Activated naive CD4-positive, alpha-beta T cell treated with anti-CD3 and anti-CD28 coated beads, Interleukin-2, amount 50 U/mL, for 72 hours (primary cell): ENCODE results near the gene TNFRSF13B. TPM values are rescaled to one million over a fixed set of nuclear protein-coding genes. Genes with fewer than 3 reads are reported as not detected.
A peak's percentile ranks its signal among the peaks of the same experiment; 100 is the strongest.

Experiments
- ATAC-seq, 2 donors: fragments of 150-1000 bp; cut with Tn5 transposase; 2 replicates each; pipeline ENCODE4 v1.10.0; 2021; ENCODE audit warnings: mild to moderate bottlenecking in 2 of 2, moderate library complexity in 2 of 2
- DNase-seq, 2 donors: peaks; one replicate each; pipeline ENCODE4 v3.0.0; 2021 to 2022; ENCODE audit warnings: low spot score in 2 of 2
- H3K27ac Mint-ChIP-seq, 2 donors: one replicate each; pipeline ENCODE4 v1.8.0; 2022; ENCODE audit warnings: mild to moderate bottlenecking in 2 of 2, mixed read lengths in 2 of 2
- H3K36me3 Mint-ChIP-seq, 2 donors: one replicate each; pipeline ENCODE4 v1.8.0; 2022; ENCODE audit warnings: mixed read lengths in 2 of 2
- H3K9me3 Mint-ChIP-seq, 2 donors: one replicate each; pipeline ENCODE4 v1.8.0; 2022; ENCODE audit warnings: mixed read lengths in 2 of 2
- total RNA-seq, 2 donors: library from RNA; stranded (reverse); gene quantifications; one replicate each; pipeline ENCODE4 v1.2.3, GENCODE V29; 2022

Gene TNFRSF13B
- total RNA-seq, 2 donors from 2014 or later, result not detected

DNA sequence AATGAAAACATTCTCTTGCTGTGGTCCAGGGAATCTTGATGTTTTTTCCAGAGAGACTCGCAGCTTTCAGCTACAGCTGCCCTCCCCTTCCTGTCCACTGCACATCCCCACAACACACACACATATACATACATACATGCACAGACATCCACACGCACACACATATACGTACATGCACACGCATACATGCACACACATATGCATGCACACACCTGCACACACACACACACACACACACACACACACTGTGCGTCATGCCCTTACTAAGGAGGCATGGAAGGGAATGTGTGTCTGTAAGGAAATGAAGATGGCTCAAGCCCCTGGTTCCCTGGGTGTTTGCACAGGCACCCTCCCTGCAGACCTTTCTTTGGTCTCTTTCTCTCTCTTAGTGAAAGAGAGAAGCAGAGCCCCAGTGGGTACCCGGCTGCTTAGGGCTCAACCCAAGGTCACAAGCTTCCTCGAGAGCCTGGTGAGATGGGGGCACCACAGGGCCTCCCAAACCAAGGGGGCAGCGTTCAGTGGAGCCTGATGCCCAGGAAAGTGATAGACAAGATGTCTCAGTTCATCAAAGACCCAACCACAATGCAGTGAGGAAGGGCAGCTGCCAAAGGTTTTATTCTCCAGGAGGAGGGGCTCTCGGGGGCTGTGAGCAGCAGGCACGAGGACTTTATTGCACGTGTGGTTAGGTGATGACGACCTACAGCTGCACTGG is 33.3 kb downstream of the TNFRSF13B start:
- no peak for ATAC-seq
- Mint-ChIP-seq H3K9me3 (no peaks in the 10 kb centered on the region), H3K27ac (no peak overlapping the region), H3K36me3 (no peaks in the 10 kb centered on the region)
- peak in 1 of 2 donors; percentile 30 for DNase-seq

DNA sequence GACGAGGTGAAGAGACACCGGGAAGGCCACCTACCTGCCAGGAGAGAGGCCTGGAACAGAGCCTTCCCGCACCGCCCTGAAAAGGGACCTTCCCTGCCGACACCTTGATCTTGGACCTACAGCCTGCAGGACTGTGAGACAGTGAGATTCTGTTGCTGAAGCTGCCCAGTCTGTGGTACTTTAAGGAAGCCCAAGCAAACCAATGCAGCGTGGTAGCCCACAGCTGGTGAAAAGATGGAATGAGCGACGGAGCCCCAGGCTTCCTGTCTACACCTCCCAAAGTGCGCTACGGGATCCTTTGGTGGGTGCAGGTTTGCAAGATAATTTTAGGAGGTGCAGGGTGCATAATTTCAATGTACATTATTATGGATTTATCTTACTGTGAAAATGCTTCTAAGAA is 33.9 kb downstream of the TNFRSF13B start:
- no peak overlapping the region for H3K27ac Mint-ChIP-seq
- ATAC-seq (no peak), DNase-seq (peak in 1 of 2 donors; percentile 20)
- H3K9me3 Mint-ChIP-seq, result no peaks in the 10 kb centered on the region
- no peaks in the 10 kb centered on the region for H3K36me3 Mint-ChIP-seq

DNA sequence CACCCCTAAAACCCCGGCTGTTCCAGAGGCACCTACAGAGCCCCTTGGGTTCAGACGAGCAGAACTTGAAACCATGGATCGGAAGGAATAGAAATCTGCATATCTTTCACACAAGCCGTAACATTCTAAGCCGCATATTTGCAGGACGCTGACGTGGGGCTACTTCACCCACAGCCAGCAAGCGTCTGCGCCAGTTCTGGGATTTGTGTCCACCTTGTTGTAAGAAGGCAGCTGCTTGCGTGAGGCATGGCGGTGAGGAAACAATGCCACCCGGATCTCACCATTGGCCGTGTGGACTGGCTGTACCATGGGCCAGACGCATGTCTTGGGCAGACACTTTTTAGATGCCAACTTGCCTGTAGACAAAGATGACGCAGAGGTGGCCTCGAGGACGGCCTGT is 34.5 kb downstream of the TNFRSF13B start:
- DNase-seq (peak in 1 of 2 donors; percentile 18), ATAC-seq (no peak)
- Mint-ChIP-seq H3K9me3 (no peaks in the 10 kb centered on the region), H3K27ac (no peak overlapping the region), H3K36me3 (no peaks in the 10 kb centered on the region)

DNA sequence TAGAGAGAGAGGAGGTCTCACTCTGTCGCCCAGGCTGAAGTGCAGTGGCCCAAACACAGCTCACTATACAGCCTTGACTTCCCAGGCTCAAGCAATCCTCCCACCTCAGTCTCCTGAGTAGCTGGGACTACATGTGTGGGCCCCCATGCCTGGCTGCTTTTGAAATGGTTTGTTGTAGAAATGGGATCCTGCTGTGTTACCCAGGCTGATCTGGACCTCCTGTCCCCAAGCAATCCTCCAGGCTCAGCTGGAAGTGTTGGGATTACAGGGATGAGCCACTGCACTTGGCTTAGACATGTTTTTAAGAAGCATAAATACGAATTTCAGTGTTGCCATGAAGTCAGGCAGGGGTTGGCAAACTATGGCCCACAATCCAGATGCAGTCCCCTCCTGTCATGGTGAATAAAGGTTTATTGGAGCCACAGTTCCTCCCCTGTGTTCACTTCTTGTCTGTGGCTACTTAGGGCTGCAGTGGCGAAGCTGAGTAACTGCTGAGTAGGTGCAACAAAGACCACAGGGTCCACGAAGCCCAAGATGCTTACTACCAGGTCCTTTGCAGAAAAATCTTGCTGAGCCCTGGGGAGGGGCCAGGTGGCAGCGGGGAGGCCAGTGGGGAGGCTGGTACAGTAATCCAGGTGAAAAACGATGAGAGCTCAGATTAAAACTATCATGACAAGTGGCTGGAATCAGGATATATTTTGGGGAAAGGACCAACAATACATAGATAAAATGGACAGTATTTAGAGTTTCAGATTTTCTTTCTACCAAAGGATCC is 35.2 kb downstream of the TNFRSF13B start:
- ATAC-seq (no peak), DNase-seq (no peak)
- no peaks in the 10 kb centered on the region for H3K36me3 Mint-ChIP-seq
- no peak overlapping the region for H3K27ac Mint-ChIP-seq
- H3K9me3 Mint-ChIP-seq, result no peaks in the 10 kb centered on the region

DNA sequence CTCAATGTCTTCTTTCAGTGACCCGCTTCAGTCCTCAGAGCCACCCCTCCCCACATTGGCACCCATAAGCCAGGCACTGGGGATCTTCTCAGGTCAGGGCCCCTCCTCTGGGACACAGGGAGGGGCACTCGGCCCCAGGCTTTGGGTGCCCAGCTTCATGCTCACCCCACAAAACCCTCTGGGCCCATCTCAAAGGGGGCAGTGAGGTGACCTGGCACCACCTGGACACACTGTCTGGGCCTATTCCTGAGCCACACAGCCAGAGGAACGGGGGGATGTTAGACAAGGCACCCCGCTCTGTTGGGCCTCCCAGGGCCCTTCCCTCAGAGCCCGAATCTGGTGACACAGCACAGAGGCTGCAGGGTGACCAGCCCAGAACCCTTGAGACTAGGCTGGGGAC is 36.1 kb downstream of the TNFRSF13B start:
- peak overlapping the region; percentile 14 for H3K27ac Mint-ChIP-seq
- H3K9me3 Mint-ChIP-seq, result no peaks in the 10 kb centered on the region
- DNase-seq (peak in 1 of 2 donors; percentile 21), ATAC-seq (no peak)
- no peaks in the 10 kb centered on the region for H3K36me3 Mint-ChIP-seq

DNA sequence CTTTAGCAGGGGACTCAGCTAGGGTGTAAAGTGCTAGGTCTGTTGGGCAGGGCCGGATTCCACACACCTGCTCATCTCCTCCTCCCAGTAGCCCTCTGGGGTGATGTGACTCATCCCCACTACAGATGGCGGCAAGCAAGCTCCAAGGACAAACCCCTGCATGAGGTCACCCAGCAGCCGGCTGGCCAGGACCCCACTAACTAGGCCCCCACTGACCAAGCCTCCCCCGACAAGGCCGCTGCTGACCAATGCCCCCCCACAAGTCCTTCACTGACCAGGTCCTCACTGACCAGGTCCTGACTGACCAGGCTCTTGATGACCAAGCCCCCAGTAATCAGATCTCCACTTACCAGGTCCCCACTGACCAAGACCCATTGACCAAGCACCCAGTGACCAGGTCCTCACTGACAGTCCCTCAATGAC is 36.7 kb downstream of the TNFRSF13B start:
- no peak for ATAC-seq
- H3K27ac Mint-ChIP-seq, result no peak overlapping the region
- H3K36me3 Mint-ChIP-seq, result no peaks in the 10 kb centered on the region
- DNase-seq, result peak in 1 of 2 donors; percentile 18
- no peaks in the 10 kb centered on the region for H3K9me3 Mint-ChIP-seq

DNA sequence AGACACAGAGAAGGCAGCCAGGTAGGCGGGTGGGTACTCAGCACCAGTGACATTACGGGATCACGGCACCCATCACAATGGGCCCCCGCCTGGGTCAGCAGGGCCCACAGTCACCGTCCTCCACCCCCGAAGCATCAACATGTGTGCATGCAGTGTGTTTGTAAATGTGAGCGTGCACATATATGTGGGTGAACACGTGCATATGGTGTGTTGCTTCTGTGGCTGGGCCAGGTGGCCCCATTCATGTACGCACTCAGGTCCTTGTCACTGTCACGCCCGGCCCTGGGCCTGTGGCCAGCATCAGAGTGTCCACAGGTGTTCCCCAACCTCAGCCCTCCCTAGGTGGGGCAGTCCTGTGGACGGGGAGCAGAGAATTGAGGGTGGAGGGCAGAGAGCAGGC is 37.1 kb downstream of the TNFRSF13B start:
- no peak for ATAC-seq
- no peak overlapping the region for H3K27ac Mint-ChIP-seq
- H3K36me3 Mint-ChIP-seq, result no peaks in the 10 kb centered on the region
- H3K9me3 Mint-ChIP-seq, result no peaks in the 10 kb centered on the region
- DNase-seq, result peak in 1 of 2 donors; percentile 37

DNA sequence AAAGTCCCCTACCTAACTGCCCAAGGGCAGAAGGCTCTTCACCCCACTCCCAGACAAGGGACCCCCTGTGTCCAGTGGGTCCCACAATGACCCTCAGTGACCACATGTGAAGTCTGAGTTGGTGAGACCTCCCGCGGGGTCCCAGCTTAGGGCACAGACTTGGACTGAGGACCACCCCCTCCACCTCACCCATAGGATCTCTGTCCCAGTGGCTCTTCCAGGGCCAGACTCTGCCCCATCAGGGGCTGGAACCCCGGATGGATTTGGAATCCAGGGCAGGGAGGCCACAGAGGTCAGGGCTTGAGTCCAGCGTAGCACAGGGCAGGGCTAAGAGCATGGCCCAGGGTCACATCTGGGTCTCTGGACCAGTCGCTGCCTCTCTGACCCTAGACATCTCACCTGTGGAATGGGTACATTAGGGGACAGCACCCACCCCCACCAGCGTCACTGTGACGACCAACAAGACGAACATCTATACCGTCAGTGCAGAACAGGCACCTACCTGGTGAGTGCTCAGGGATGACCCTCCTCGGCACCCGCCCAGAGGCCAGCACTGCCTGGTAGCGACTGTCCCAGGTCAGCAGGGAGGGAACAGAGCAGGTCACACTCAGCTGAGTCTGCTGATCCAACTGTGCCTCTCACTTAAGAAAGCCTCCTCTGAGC is 37.7 kb downstream of the TNFRSF13B start:
- Mint-ChIP-seq H3K9me3 (no peaks in the 10 kb centered on the region), H3K27ac (no peak overlapping the region), H3K36me3 (no peaks in the 10 kb centered on the region)
- ATAC-seq (no peak), DNase-seq (no peak)

DNA sequence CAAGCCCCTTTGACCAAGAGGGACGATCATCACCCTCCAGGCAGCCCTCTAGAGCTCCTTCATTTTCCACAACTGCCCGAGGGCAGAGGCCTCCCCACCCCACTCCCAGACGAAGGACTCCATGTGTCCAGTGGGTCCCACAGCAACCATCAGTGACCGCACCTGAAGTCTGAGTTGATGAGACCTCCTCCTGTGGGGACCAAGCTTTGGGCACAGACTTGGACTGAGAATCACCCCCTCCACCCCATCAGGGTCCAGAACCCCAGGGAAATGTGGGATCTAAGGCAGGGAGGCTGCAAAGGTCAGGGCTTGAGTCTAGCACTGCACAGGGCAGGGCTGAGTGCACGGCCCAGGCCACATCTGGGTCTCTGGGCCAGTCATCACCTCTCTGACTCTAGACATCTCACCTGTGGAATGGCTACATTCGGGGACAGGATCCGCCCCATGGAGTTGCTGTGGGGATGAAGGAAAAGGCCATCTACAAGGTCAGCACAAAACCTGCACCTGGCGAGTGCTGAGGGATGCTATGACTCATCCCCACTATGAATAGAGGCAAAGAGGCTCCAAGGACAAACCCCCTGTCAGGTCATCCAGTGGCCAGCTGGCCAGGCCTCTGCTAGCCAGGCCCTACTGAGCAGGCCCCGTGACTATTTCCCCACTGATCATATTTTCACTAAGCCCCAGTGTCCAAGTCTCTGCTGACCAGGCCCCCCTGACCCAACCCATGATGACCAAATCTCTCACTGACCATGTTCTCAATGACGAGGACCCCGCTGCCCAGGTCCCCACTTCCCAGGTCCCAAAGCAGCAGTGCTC is 38.4 kb downstream of the TNFRSF13B start:
- H3K9me3 Mint-ChIP-seq, result no peaks in the 10 kb centered on the region
- H3K36me3 Mint-ChIP-seq, result no peaks in the 10 kb centered on the region
- DNase-seq (no peak), ATAC-seq (no peak)
- H3K27ac Mint-ChIP-seq, result no peak overlapping the region

DNA sequence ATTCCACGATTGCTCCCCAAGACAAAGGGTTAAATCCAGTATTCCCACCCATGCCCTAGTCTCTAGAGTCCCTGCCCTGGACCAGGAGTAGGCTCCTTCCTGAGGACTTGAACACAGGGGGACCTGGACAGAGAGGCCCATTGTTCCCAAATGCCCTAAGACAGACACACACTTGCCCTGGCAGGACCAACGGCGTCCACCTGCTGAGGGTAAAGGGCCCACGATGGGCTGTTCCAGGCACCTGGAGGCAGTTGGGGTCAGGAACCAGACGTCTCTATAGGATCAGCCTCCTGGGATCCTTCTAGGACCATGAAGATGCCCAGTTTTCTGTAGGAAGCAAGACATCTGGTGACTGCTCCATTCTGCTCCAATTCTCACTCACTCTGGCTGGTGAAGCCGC is 39.3 kb downstream of the TNFRSF13B start:
- Mint-ChIP-seq H3K27ac (no peak overlapping the region), H3K9me3 (no peaks in the 10 kb centered on the region), H3K36me3 (no peaks in the 10 kb centered on the region)
- ATAC-seq (no peak), DNase-seq (no peak)

DNA sequence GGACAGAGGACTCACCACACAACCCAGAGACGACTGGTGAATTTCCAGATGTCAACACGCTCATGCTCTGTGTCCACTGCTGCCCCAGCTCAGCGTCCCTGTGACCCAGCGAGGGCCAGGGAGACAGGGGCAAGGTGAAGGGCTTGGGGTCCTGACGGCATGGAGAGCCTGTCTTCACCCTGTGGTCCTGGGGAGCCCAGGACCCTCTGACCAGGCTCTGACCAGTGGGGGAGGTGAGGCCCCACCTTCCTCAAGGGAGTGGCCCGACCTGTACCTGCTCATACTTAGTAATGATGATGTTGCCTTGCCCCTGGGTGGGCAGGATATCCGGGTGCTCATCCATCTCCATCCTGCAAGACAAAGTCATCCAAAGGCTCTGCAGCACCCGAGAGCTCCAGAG is 39.8 kb downstream of the TNFRSF13B start:
- Mint-ChIP-seq H3K9me3 (no peaks in the 10 kb centered on the region), H3K36me3 (no peaks in the 10 kb centered on the region), H3K27ac (no peak overlapping the region)
- DNase-seq, result no peak
- no peak for ATAC-seq

DNA sequence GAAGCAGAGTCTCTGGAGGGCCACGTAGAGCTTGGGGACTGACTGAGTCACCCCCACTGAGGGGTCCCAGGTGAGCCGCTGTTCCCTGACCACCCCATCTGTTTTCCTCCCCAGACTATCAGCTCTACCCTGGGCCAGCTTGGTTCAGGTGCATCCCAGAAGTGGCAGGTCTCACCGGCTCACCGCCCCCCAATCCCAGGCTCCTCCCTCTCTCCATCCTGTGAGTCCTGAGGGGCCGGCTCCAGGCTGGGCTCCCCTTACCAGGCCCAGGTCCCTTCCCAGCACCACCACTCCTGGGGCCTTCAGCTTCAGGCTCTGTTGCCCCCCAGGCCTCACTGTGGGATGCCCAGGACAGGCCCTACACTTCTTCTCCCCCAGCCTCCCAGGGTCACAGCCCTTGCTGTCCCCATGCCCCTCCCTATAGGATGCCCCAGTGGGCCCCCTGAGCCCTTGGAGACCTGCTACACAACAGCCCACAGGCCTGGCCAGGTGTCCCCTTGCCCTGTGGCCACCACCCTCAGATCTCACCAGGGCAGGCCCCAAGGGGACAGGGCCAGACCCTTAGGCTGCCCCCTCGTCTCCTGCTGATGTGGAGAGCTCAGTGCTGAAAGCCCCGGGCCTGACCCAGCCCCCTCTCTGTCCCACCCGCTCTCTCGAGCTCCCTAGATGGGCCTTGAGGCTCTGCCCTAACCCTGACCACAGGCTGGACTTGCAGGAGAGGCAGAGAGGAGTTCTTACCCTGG is 40.4 kb downstream of the TNFRSF13B start:
- ATAC-seq, result no peak
- DNase-seq, result no peak
- Mint-ChIP-seq H3K36me3 (no peaks in the 10 kb centered on the region), H3K27ac (no peak overlapping the region), H3K9me3 (no peaks in the 10 kb centered on the region)

DNA sequence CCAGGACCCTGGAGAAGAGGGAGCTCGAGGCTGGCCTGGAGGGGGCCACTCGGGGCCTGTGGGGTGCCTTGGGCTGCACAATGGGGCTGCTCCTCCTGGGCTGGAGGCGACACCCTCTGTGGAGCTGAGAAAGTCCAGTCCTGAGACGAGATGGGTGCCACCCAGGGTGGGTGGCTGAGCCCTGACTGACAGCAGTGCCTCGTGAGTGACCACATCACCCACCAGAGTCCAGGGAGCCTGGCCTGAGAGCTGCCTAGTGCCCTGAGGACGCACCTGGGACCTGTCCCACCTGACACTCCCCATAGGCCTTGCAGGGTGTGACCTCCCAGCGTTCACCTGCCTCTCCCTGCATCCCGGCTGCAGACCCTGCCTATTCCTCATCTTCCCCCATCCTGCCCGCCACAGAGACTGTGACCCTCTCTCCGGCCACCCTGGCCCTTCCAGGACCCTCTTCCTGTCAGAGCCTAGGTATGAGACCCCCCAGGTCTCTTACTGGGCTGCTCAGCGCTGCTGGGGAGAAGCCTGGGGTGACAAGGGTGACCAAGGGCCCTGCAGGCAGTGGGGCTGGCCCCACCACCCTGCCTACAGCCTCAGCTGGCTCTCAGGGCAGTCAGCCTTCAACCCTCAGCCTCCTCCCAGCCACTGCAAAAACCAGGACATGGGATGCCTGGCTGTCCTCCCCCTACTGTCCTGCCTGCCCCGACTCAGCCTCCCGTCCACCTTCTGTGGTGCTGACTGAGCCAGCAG is 41.2 kb downstream of the TNFRSF13B start:
- Mint-ChIP-seq H3K36me3 (no peaks in the 10 kb centered on the region), H3K9me3 (no peaks in the 10 kb centered on the region), H3K27ac (no peak overlapping the region)
- no peak for DNase-seq
- no peak for ATAC-seq

DNA sequence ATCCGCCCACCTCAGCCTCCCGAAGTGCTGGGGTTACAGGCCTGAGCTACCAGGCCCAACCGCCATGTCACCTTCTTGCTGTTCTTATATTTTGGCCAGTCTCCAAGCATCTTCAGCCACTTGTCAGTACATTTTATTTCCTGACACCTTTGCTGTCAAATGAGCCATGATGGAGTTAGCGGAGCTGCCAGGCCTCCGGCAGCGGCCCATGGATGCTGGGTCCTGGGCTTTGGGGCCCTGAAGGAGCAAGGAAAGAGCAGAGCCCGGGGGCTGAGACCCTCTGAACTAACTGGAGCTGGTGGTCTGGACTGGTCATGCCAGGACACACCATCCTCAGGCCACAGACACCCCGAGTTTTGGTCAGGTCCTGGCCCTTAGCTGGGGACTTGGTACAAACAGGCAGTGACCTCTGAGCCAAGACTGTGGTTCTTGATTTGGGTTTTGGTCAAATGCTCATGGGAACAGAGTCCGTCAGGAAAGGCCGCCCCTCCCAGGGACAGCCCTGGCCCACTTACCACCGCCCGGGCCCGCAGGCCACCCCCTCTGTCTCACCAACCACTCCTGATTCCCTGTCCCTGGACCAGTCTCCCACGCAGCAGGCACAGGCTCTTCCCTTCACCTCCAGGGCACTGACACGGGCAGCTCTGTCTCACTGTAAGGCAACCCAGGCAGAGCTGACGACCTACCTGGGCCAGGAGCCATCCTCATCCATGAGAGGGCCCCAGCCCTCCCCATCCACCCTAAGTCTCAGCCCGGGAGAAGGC is 42.0 kb downstream of the TNFRSF13B start:
- no peaks in the 10 kb centered on the region for H3K36me3 Mint-ChIP-seq
- ATAC-seq, result no peak
- H3K27ac Mint-ChIP-seq, result peak overlapping the region in 1 of 2 donors; percentile 32
- no peak for DNase-seq
- no peaks in the 10 kb centered on the region for H3K9me3 Mint-ChIP-seq
